NCI-H2081 (cell line): ENCODE data around the gene TTF2.
"Not testable (repeated sequence)": the region's sequence is repeated elsewhere in the genome, so short reads cannot be mapped to it uniquely, and the experiment has no call there.

Experiments used
- DNase-seq, 2 experiments: peaks; one replicate each; lab custom pipeline; 2025; lab: John Stamatoyannopoulos, UW

The TTF2 gene

GRCh38 chr1:117093870-117094621 lies 33.9 kb downstream of the TTF2 start:
- peak in 1 of 2 experiments; percentile 12 for DNase-seq

- no peak for DNase-seq
Observed at GRCh38 chr1:117094841-117095604, 34.9 kb downstream of the TTF2 start.

DNA sequence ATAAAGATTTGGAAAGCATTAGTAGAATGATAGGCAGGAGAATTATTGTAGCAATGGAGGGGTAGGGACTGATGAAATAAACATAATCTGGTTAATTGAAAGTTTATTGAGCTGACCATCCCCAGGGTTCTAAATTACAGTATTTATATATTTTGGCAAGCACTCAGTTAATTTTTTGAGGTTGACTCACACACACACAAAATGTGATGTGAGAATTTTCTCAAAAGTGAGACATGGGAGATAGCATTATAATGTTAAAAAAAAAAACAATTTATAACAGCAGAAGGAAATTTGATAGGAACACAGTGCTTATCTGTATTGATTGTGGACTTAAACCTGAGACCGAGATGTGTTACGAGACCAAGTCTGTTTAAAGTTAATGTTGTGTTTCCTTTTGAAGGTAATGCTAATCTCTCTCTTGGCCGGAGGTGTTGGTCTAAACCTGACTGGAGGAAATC lies 36.9 kb downstream of the TTF2 start:
- no peak for DNase-seq

GRCh38 chr1:117097443-117097842 lies 37.3 kb downstream of the TTF2 start:
- DNase-seq, result no peak

DNA sequence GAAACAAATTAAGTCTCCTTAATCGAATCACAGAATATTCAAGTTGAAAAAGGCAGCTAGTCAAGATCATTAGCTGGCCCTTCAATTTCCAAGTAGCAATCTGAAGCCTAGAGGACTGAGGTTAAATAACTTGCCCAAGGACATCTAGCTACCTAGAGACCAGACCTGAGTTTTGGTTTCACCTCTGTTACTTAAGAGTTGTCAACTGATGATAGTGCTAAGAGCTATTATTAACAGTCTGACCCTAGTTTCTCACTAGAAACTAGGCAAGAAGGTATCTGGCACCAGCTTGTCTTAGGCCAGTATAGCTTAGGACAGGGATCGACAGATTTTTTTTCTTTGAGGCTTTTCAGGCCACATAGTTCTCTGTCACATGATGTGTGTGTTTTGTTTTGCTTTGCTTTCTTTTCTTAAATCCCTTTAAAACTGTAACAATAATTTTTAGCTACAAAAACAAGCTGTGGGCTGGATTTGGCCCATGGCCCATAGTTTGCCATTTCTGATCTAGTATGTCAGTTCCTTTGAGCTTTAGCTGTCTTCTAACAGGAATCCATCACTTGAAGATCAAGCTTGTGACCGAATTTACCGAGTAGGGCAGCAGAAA lies 38.3 kb downstream of the TTF2 start:
- DNase-seq, result no peak

- no peak for DNase-seq
Observed at GRCh38 chr1:117101334-117101733, 41.2 kb downstream of the TTF2 start.

DNA sequence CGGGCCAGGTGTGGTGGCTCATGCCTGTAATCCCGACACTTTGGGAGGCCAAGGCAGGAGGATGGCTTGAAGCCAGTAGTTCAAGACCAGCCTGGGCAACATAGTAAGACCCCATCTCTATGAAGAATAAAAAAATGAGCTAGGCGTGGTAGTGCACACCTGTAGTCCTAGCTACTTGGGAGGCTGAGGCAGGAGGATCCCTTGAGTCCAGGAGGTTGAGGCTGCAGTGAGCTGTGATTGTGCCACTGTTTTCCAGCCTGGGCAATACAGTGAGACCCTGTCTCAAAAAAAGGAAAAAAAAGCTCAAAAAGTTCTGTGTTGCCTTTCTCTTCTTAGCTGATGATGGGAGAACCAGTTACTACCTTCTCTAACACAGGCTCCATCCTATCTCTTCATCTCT lies 41.7 kb downstream of the TTF2 start:
- not testable (repeated sequence) for DNase-seq

DNA sequence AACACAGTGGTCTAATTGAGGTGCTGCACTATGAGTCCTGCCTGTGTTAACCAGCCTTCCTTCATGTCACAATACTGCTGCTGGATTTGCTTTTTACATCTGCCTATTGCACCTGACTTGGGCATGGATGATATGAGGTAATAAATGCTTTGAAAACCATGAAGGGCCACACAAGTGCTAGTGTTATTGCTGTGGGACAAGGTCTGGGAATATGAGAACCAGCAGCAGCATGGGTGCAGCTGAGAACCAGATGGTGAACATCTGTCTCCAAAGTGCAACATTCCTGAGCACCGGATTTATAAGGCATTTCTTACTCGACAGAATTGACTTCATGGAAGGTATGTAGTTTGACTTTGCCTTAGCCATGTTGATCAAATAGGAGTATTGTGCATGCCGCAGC lies 44.9 kb downstream of the TTF2 start:
- no peak for DNase-seq

DNA sequence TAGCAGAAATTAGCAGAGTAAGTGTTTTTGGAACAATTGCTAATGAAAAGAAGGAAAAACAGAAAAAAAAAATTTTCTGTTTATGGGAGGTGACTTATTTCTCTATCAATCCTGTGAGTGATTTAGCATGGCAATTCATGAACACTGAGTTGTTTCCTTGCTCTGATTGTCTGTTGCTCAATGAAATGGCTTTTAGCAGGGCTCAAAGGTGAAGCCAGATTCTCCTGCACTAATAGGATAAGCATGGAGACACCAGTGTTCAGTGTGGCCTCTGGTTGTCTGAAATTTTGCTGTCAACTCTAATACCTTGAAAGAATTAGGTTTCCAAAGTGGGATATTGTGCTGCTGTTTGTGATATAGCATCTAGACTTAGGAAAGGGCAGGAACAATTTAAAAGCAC lies 45.6 kb downstream of the TTF2 start:
- no peak for DNase-seq

DNA sequence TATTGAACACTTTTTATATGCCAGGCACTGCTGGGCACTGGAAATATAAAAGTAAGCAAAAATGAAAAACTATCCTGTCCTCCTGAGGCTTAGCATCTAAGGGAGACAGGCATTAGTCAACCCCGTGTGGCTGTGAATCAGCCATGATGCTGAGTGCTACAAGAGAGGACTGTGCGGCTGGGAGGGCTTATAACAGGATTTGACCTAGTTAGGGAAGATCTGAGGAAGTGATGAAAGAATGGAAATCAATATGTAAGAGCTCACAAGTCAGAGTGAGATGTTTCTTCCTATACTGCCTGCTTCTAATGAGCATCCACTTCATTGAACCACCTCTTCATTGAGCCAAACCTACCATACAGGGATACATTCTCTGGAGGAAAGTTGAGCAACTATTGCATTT lies 46.4 kb downstream of the TTF2 start:
- DNase-seq, result no peak

DNA sequence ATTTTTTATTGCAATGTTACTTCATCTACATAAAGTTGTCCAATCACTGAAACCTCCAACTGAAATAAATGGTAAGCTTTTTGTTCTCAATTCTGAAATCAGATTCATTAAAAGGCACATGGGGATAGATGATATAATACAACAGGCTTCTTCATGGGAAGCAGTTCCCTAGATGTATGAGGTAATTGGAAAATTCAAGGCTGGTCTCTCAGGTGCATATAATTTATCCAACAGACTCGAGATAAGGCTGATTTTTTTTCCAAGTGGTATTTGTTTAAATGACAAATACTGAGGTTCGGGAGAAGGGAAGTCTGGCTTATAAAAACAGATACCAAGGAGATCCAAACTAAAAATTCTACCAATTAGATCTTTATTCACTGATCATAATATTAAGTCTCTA lies 47.2 kb downstream of the TTF2 start:
- no peak for DNase-seq

GRCh38 chr1:117110774-117111173 lies 50.6 kb downstream of the TTF2 start:
- DNase-seq, result no peak

- DNase-seq, result no peak
Observed at GRCh38 chr1:117112047-117112717, 52.1 kb downstream of the TTF2 start.

- DNase-seq, result peak in 1 of 2 experiments; percentile 2
Observed at GRCh38 chr1:117113199-117113598, 53.1 kb downstream of the TTF2 start.

GRCh38 chr1:117114877-117115276 lies 54.8 kb downstream of the TTF2 start:
- DNase-seq, result peak in 1 of 2 experiments; percentile 47

DNA sequence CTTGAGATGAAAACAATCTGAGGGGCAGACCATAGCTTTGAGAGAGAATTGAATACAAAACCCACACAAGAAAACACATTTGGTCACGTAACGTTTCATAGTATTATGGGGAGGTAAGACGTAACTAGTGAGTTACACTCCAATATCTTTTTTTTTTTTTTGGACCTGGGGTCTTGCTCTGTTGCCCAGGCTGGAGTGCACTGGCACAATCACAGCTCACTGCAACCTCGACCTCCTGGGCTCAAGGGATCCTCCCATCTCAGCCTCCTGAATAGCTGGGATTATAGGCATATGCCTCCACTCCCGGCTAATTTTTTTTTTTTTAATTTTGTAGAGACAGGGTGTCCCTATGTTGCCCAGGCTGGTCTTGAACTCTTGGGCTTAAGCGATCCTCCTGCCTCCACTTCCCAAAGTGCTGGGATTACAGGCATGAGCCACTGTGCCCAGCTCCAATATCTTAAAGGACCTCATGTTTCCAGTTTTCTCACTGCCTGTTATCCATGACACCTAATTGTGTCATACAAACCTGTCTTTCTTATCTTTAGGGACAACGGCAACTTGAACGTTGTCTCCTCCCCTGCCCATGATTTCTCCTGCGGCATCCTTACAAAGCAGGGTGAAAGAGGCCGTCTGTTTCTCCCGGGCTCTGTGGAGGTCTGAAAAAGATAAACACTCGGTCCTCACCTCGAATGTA lies 56.1 kb downstream of the TTF2 start:
- no peak for DNase-seq

GRCh38 chr1:117116784-117117130 lies 56.6 kb downstream of the TTF2 start:
- no peak for DNase-seq

DNA sequence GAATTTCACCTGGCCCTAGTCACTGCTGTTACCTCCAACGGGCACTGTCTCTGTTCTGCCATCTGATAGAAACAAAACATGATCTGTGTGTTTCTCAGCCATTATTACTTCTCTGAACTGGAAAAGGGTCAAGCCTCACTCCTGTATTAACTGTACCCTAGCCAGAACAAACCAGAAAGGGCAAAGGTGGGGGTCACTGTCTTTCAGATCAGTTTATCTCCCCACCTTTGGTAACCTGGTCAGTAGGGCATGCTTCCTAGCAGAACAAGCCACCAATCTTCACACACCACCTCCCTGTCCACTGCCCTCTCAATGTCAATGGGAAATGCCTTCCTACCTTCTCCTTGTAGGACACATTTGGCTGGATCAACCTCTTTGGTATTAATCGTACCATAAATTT lies 57.6 kb downstream of the TTF2 start:
- DNase-seq, result no peak

- no peak for DNase-seq
Observed at GRCh38 chr1:117118137-117118536, 58.0 kb downstream of the TTF2 start.

- not testable (repeated sequence) for DNase-seq
Observed at GRCh38 chr1:117119144-117119543, 59.0 kb downstream of the TTF2 start.

DNA sequence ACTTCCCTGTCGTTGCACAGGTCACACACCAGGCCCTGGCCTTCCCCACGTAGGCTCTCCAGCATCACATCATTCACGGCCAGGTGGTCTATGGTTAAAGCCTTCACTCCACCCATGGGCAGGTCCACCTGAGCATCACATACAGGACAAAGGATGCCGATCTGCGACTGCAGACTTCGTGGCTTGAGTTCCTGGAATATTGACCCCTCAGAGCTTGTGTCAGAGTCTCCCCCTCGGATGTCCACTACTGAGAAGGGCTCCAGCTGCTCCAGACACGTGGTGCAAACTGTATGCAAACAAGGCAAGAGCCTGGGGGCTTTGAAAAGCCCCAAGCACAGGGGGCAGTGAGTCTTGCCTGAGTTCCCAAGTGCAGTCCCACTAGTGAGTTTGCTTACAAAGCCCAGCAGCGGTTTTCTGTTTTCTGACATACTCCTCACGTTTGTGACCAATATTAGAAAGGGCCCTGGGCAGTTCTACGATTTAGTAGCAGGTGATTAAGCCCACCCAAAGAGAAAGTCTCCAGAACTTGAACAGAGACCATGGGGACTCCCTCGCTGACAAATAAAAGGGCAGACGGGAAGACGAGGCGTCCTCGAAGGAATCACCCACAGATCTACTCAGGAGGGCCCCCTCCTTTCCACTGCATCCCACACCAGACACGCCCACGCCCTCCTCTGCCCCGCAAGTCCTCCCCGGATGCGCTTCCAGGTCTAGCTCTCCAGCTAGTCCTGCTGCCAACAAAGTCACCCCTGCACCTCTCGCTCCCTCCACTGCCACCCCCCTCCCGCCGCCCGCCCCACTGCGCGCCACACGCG lies 60.9 kb downstream of the TTF2 start:
- peak in 1 of 2 experiments; percentile 39 for DNase-seq
